Right lobe of liver (tissue), 6 donors: ENCODE measurements around the gene EPHB1. TPM values are rescaled to one million over a fixed set of nuclear protein-coding genes. Genes with fewer than 3 reads are reported as not detected.

ENCODE experiments used
- ATAC-seq, 4 donors: fragments of 200-7000 bp; cut with Tn5 transposase; one replicate each; pipeline ENCODE4 v1.9.1; 2020; ENCODE audit warnings: mild to moderate bottlenecking in 4 of 4, moderate library complexity in 4 of 4
- DNase-seq, 3 donors: peaks; one replicate each; pipeline ENCODE4 v3.0.0-alpha.2; 2020
- H3K27ac ChIP-seq, 3 donors: fragments of 200-600 bp; one replicate each; pipeline ENCODE4 v1.8.0; 2022
- H3K27me3 ChIP-seq, 2 donors: fragments of 200-600 bp; one replicate each; pipeline ENCODE4 v1.8.0; 2022
- H3K36me3 ChIP-seq, 4 donors: fragments of 200-600 bp; sonication (generic) in 1 of 4; one replicate each; pipeline versions ENCODE4 v1.5.1 to v1.8.0; 2017 to 2022; ENCODE audit warnings: control low read depth in 1 of 4
- H3K4me1 ChIP-seq, 4 donors: fragments of 200-600 bp; sonication (generic) in 1 of 4; one replicate each; pipeline versions ENCODE4 v1.5.1 to v1.8.0; 2017 to 2022; ENCODE audit warnings: control low read depth in 1 of 4
- H3K4me3 ChIP-seq, 3 donors: fragments of 200-600 bp; one replicate each; pipeline ENCODE4 v1.8.0; 2022
- H3K9me3 ChIP-seq, 4 donors: fragments of 200-600 bp; sonication (generic) in 1 of 4; one replicate each; pipeline versions ENCODE4 v1.5.1 to v1.8.0; 2017 to 2022; ENCODE audit warnings: control low read depth in 1 of 4
- CTCF ChIP-seq, 4 donors: fragments of 200-600 bp in 3 of 4; fragments of 450-650 bp in 1 of 4; IDR thresholded peaks; one replicate each; pipeline versions ENCODE4 v1.5.1 to v1.8.0; 2016 to 2022; ENCODE audit warnings: antibody characterized with exemption in 4 of 4, mild to moderate bottlenecking in 2 of 4
- POLR2A ChIP-seq: fragments of 450-650 bp; IDR thresholded peaks from one replicate; pipeline ENCODE4 v1.6.1; 2017; ENCODE audit warnings: antibody characterized with exemption, mild to moderate bottlenecking
- WGBS: methylation state at CpG from one replicate; pipeline ENCODE4 v1.1.6; 2018; ENCODE audit warnings: low coverage, low lambda C conversion rate; ENCODE audit not compliant: insufficient coverage; ENCODE audit errors: missing lambda C conversion rate; 5-methylcytosine and 5-hydroxymethylcytosine counted together
- intact Hi-C, 2 donors: fragments of 100-400 bp; cut with DNase I; formaldehyde crosslinking; loops; one replicate each; pipeline versions ENCODE4 v1.11.2 to v1.14.1; 2022
- total RNA-seq, 6 experiments: library from RNA; depleted of rRNA in 2 of 6; stranded (reverse); fragments of >200 nt in 2 of 6; fragmentation: NEBNext Ultra II Directional in 3 of 6; extraction: Animal tissue kit (Norgen Biotek cat#: 25700) in 3 of 6; gene quantifications; one replicate each; pipeline versions ENCODE4 v1.1.0 to v1.2.4, GENCODE V29; 2016 to 2023
- donor health status: DM: no; HTN: yes; CAD: no.
- donor health status: DM: no; HTN: no; CAD: no.
- donor health status: DM: no; HTN: no; CAD: no.
- donor health status: DM: no; HTN: yes; CAD: no.
- donor health status: DM: no; HTN: yes; CAD: no.

EPHB1 gene
- total RNA-seq, 6 experiments from 2014 or later, result 0.63 to 10.9 (median 1.8) TPM

GRCh38 chr3:134807189-134807588 lies 12.1 kb downstream of the EPHB1 start:
- no peak overlapping the region for H3K4me3 ChIP-seq
- 47% methylated on average over 6 of the region's 6 CpGs for WGBS
- no peaks in the 10 kb centered on the region for H3K36me3 ChIP-seq
- DNase-seq, result no peak
- H3K9me3 ChIP-seq, result no peaks in the 10 kb centered on the region
- no peak overlapping the region for H3K27ac ChIP-seq
- ATAC-seq, result no peak
- TF ChIP-seq CTCF (IDR thresholded peaks at IDR 0.05) (no peak), POLR2A (no peak)
- no peaks in the 10 kb centered on the region for H3K27me3 ChIP-seq
- no peaks in the 10 kb centered on the region for H3K4me1 ChIP-seq
- intact Hi-C loops, result no loop called here

GRCh38 chr3:134808835-134809234 lies 13.8 kb downstream of the EPHB1 start:
- ATAC-seq, result no peak
- no peaks in the 10 kb centered on the region for H3K9me3 ChIP-seq
- no peaks in the 10 kb centered on the region for H3K36me3 ChIP-seq
- WGBS, result 40% methylated on average over 1 of the region's 1 CpG
- H3K4me3 ChIP-seq, result no peak overlapping the region
- H3K27me3 ChIP-seq, result no peaks in the 10 kb centered on the region
- intact Hi-C loops, result no loop called here
- TF ChIP-seq CTCF (IDR thresholded peaks at IDR 0.05) (no peak), POLR2A (no peak)
- H3K27ac ChIP-seq, result no peak overlapping the region
- DNase-seq, result no peak
- H3K4me1 ChIP-seq, result no peaks in the 10 kb centered on the region

- no peaks in the 10 kb centered on the region for H3K27me3 ChIP-seq
- WGBS, result 47% methylated on average over 5 of the region's 5 CpGs
- DNase-seq (no peak), ATAC-seq (no peak)
- H3K4me1 ChIP-seq, result no peaks in the 10 kb centered on the region
- intact Hi-C loops, result no loop called here
- H3K27ac ChIP-seq, result no peak overlapping the region
- TF ChIP-seq POLR2A (no peak), CTCF (IDR thresholded peaks at IDR 0.05) (no peak)
- no peaks in the 10 kb centered on the region for H3K9me3 ChIP-seq
- no peaks in the 10 kb centered on the region for H3K36me3 ChIP-seq
- no peak overlapping the region for H3K4me3 ChIP-seq
Observed at GRCh38 chr3:134809427-134810051, 14.5 kb downstream of the EPHB1 start.

- no peak for ATAC-seq
- Histone ChIP-seq H3K4me1 (no peaks in the 10 kb centered on the region), H3K4me3 (no peak overlapping the region), H3K27me3 (no peaks in the 10 kb centered on the region), H3K36me3 (no peaks in the 10 kb centered on the region), H3K27ac (no peak overlapping the region), H3K9me3 (no peaks in the 10 kb centered on the region)
- DNase-seq, result no peak
- intact Hi-C loops, result no loop called here
- TF ChIP-seq CTCF (IDR thresholded peaks at IDR 0.05), result no peak
- no peak for TF ChIP-seq POLR2A
- WGBS, result 48% methylated on average over 2 of the region's 2 CpGs
Observed at GRCh38 chr3:134810052-134810435, 15.0 kb downstream of the EPHB1 start.

GRCh38 chr3:134810850-134811249 lies 15.8 kb downstream of the EPHB1 start:
- Histone ChIP-seq H3K9me3 (no peaks in the 10 kb centered on the region), H3K36me3 (no peaks in the 10 kb centered on the region), H3K27me3 (no peaks in the 10 kb centered on the region), H3K4me1 (no peaks in the 10 kb centered on the region), H3K4me3 (no peak overlapping the region), H3K27ac (no peak overlapping the region)
- no peak for TF ChIP-seq CTCF (IDR thresholded peaks at IDR 0.05)
- no peak for TF ChIP-seq POLR2A
- DNase-seq (no peak), ATAC-seq (no peak)
- WGBS, result no CpG with 5 or more reads among the region's 2 CpGs
- intact Hi-C loops, result no loop called here
